GM06990 (cell line): ENCODE data around the gene GPR160.

Experiments used
- DNase-seq: peaks from one replicate; pipeline ENCODE4 v3.0.0-alpha.2; 2011; ENCODE audit not compliant: insufficient read length; ENCODE audit errors: extremely low read depth
- H3K27me3 ChIP-seq: replicated peaks from 2 replicates; pipeline ENCODE4 v1.6.0; 2011; ENCODE audit warnings: low read length; ENCODE audit not compliant: control insufficient read depth, insufficient read depth
- H3K36me3 ChIP-seq: 2 replicates; pipeline ENCODE4 v1.5.1; 2011; ENCODE audit warnings: low read length; ENCODE audit not compliant: control insufficient read depth, insufficient read depth
- H3K4me3 ChIP-seq: replicated peaks from 2 replicates; pipeline ENCODE4 v1.5.1; 2011; ENCODE audit warnings: low read depth, mild to moderate bottlenecking, control low read depth, low read length
- CTCF ChIP-seq: IDR thresholded peaks from 2 replicates; pipeline ENCODE4 v1.5.1; 2011; ENCODE audit warnings: low read length, control low read depth, mild to moderate bottlenecking, inconsistent platforms; ENCODE audit not compliant: insufficient read depth, poor library complexity, severe bottlenecking

GPR160 gene

GRCh38 chr3:170044795-170045244 is 7.0 kb downstream of the GPR160 start:
- TF ChIP-seq CTCF: no peak

GRCh38 chr3:170046269-170047132 is 8.7 kb downstream of the GPR160 start:
- no peak for TF ChIP-seq CTCF
- Histone ChIP-seq H3K36me3 (peaks cover 3% of the 10 kb centered on the region), H3K4me3 (no peak overlapping the region), H3K27me3 (no peaks in the 10 kb centered on the region)
- DNase-seq: no peak

More at GRCh38 chr3:170044795-170045244, 7.0 kb downstream of the GPR160 start:
- Histone ChIP-seq H3K4me3 (peak overlapping the region; percentile 24; the same call in 1 of the 2 replicates), H3K27me3 (no peaks in the 10 kb centered on the region), H3K36me3 (peaks cover 3% of the 10 kb centered on the region)
- peak; percentile 82 for DNase-seq

GRCh38 chr3:170047133-170047404 is 9.3 kb downstream of the GPR160 start:
- no peak for TF ChIP-seq CTCF
- H3K4me3 ChIP-seq: no peak overlapping the region
- H3K36me3 ChIP-seq: peaks cover 3% of the 10 kb centered on the region
- no peak for DNase-seq
- H3K27me3 ChIP-seq: no peaks in the 10 kb centered on the region

- TF ChIP-seq CTCF: no peak
- DNase-seq: no peak
- no peak overlapping the region for H3K4me3 ChIP-seq
- no peaks in the 10 kb centered on the region for H3K27me3 ChIP-seq
- H3K36me3 ChIP-seq: peaks cover 3% of the 10 kb centered on the region
Measured at GRCh38 chr3:170049146-170050000, 11.6 kb downstream of the GPR160 start.

- H3K4me3 ChIP-seq: no peak overlapping the region
- peaks cover 3% of the 10 kb centered on the region for H3K36me3 ChIP-seq
- H3K27me3 ChIP-seq: no peaks in the 10 kb centered on the region
- DNase-seq: no peak
- TF ChIP-seq CTCF: no peak
Measured at GRCh38 chr3:170050753-170051152, 13.0 kb downstream of the GPR160 start.
